HG03571 (cell line): Measurements from ENCODE around the gene HK3.

ENCODE experiments used
- ATAC-seq: cut with Tn5 transposase; IDR thresholded peaks from one replicate; pipeline ENCODE4 v1.9.1; 2021; ENCODE audit not compliant: unreplicated experiment

HK3 gene

DNA sequence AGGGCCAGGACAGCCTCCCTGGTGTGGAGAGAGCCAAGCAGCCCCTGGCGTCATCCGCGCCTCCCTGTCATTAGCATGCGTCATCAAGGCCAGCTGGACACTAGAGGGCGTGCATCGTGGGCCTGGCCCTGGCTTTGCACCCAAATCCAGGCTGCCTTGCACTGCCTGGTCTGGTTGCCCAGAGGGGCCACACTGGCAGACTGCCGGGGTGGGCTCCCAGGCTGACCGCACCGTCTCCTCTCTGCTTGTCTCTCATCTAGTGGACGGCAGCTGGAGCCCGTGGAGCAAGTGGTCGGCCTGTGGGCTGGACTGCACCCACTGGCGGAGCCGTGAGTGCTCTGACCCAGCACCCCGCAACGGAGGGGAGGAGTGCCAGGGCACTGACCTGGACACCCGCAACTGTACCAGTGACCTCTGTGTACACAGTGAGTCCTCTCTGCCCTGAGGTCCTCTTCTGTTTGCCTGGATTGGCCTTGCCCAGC is 29.0 kb downstream of the HK3 start:
- no peak for ATAC-seq

DNA sequence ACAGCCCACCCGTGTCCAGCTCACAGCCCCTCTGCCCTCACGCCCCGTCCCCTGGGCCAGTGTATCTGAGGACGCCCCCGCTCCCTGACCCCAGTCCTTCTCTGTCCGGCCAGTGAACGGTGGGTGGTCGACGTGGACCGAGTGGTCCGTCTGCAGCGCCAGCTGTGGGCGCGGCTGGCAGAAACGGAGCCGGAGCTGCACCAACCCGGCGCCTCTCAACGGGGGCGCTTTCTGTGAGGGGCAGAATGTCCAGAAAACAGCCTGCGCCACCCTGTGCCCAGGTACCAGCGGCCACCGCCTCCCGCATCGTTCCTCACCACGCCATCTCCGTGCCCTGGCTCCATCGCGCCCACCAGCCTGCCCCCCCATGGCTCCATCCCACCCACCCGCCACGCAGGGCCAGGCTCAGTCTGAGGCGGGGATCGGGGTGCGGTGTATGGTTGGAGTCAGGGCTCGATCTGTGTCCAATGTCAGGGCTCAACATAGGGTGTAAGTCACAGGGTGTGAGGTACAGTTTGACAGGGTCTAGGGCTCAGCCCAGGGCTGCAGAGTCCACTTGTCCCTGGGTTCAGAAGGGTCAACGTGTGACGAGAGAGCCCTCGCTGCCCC is 29.5 kb downstream of the HK3 start:
- ATAC-seq = no peak

DNA sequence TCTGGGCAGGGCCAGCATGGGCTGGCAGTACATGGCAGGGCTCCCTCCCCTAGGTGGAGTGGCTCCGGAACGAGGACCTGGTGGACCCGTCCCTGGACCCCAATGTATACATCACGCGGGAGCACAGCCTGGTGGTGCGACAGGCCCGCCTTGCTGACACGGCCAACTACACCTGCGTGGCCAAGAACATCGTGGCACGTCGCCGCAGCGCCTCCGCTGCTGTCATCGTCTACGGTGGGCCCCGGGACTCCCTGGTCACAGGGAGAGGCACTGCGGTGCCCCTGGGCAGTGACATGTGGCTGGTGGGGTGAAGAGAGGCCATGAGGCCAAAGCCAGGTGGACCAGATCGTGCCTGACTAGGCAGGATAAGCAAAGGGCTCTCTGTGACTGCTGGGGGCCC is 30.4 kb downstream of the HK3 start:
- ATAC-seq = no peak

DNA sequence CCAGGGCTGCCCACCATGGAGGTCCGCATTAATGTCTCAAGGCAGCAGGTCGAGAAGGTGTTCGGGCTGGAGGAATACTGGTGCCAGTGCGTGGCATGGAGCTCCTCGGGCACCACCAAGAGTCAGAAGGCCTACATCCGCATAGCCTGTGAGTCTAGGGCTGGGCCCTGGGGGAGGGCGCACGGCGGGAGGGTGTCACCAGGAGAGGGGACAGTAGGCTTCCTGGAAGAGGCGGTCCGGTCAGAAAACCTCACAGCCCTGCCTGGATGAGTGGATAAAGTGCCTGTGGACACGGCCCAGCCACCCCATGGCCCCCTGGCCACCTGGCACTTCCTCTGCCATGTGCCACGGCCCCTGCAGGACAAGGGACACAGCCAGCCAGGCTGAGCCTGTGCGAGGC is 31.0 kb downstream of the HK3 start:
- ATAC-seq = no peak

DNA sequence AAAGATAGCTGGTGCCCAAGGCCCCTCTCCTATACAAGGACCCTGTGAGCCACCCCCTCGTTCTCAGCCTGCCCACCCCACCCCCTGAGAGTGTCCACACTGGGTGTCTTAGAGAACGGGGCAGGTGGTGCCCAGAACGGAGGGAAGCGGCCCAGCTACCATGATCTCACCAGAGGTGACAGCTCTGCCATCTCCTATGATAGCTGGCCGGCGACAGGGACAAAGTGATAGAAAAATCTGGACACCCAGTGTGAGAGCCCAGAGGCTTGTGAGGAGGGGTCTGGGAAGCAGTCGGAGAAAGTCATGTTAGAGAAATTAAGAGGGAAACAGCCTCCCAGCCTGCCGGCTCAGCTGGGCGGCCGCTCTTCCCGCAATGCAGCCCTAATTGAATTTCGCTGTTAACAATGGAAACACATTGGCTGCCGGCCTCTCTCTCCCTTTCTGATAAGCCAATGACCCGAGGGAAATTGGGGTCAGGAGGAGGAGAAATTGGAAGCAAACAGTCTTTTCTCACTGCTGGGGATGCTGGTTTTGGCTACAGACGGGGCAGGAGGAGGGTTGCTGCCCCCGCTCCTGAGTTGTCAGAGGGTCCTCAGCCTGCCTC is 32.3 kb downstream of the HK3 start:
- ATAC-seq = no peak

DNA sequence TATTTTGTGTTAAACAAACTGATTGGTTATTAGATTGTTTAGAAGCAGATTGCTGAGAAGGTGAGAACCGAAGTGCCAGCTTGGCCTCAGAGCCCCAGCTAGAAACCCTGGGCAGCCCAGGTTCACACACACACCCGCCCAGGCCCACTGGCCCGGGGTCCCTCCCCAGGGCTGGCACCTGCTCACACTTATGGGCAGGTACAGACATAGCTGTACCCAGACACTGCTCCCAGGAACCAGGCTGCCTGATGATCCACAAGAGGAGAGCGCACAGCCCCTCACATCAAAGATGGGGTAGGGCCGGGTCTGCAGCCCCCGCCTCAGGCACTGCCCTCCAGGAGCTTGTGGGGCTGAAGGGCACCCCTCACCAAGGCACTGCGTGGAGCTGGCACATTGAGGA is 33.2 kb downstream of the HK3 start:
- ATAC-seq = no peak

DNA sequence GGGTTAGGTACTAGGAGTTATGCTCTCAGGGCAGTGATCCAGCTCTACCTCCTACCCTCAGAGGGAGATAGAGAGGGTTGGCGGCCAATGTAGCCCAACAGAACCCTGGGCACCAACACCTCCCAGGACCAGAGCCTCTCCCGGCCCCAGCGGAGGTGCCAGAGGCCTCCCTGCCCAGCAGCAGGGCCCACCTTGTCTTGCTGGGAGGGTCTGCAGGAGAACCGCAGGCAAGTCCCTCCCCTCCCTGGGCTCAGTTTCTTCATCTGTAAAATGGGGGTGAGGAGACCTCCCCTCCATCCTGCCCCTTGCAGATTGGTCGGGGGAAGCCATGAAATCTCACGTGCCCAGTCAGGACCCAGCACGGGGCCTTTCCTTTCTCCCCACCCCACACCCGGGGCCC is 34.4 kb downstream of the HK3 start:
- ATAC-seq = no peak

DNA sequence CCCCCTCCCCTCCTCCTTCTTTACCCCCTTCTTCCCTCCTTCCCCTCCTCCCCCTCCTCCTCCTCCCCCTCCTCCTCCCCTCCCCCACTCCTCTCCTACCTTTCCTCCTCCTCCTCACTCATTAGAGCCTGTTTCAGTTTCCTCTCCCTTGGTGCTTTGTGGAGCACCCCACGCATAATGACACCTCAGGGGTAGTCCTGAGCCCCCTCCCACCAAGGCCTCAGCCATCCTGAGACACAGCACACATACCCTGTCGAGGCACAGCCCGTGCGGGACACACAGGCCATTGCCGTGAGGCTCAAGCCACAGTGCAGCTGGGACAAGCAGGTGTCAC is 35.4 kb downstream of the HK3 start:
- ATAC-seq = no peak

DNA sequence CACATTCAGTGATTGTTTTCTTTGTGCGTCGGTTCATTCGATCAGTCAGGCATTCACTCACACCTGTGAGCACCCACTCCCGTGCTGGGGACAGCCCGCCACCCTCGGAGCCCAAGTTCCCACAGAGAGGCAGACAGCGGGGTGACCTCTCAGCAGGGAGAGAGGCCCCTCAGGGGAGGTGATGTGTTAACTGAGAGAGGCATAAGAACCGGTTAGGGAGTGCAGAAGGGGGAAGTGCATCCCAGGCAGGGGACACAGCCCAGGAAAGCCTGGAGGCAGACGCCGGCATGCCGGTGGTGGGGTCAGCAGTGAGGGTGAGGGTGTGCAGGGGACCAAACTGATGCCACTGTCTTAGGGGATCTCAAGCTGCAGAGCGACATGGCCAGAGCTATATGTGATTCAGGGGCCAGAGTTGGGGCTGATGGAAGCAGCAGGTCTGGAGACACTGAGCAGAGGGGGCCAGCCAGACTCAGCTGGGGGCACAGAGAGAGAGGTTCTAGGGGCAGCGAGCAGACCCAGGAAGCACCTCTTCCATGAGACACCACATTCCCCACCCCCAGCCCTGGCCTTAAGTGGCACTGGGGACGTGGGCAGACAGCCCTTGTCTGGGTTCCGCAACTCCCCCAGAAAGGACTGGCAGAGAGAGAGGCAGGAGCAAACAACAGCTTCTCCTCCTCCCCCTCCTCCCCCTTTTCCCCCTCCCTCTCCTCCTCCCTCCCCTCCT is 35.9 kb downstream of the HK3 start:
- no peak for ATAC-seq

DNA sequence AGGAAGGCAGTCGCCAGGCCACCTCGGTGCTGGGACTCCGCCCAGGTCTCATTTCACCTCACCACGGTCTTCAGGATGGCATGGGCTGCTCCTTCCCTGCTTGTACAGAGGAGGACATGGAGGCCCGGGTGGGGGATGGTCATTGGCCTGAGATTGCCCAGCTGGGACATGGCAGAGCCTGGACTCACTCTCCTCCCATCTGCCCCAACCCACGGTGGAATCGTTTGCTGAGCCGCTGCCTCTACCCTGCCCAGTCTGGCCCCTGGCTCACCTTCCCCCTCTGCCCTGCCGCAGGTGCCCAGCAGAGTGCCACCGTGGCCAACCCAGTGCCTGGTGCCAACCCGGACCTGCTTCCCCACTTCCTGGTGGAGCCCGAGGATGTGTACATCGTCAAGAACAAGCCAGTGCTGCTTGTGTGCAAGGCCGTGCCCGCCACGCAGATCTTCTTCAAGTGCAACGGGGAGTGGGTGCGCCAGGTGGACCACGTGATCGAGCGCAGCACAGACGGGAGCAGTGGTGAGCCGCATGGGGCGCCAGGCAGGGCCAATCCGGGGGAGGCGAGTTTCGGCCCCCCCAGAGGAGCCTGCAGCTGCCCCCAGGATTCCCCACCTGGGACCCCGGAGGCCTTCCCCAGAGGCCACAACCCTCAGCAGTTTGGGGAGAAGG is 36.7 kb downstream of the HK3 start:
- ATAC-seq = no peak

DNA sequence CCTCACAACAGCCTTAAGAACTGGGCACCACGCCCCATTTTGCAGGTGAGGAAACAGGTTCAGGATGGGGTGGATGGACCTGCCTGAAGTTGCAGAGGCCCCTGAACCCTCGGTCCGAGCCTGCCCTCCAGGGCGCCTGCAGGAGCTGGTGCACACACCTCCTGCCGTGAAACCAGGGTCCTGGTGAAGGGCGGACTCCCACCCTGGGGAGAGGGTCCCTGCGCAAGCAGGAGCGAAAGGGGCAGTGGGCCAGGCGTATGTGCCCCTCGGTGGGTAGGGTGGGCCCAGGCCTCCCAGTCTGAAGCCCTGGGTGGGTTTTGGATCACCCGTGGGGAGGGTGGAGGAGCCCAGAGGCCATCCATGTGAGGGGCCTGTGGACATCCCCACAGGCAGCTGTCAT is 37.9 kb downstream of the HK3 start:
- ATAC-seq = no peak

DNA sequence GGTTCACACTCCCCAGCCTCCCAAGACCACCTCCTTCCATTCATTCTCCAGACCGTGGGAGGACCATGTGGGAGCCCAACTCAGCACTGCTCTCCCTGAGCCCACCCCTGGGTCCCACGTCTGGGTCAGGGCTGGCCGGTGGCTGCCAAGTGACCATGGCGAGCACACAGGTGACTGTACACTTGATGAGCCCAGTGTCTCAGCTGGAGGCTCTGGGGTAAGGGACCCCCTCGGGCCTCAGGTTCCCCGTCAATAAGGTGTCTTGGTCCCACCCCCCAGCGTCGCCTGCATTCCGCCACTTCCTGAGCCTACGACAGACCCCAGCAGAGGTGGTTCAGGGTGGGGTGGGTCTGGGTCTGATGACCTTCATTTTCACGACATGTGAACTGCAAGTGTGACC is 38.8 kb downstream of the HK3 start:
- no peak for ATAC-seq

DNA sequence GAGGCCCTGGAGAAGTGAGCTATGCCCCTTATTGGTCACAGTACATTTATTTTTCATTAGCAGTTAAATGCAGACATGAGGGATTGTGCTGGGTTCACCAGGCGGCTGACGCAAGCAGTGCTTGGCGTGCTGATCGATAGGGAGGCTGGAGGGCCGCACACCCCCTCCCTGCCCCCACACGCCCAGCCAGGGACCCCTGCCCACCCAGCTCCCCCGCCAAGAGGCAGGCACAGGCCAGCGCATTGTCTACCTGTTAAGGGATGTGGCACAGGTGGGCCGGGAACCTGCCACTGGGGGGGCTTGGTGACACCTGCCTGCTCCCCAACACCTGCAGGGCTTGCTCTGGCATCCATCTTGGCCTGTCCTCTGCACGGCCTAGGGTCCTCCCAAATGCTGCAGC is 39.2 kb downstream of the HK3 start:
- no peak for ATAC-seq

DNA sequence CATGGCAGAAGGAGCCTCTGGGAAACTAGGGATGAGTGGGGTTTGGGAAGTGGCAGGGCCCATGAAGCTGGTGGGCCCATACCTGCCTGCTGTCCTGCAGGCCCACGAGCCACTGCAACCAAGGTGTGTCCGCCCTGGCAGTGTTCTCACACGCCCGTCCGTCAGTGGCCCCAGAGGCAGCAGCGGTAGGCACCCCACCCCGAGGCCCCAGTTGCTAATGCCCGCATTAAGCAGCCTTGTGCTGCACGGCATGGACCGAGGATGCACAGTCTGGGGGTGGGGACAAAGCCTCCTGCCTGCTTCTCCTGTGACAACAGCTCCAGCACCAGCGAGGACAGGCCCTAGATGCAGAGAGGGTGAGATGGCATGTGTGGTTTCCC is 41.3 kb downstream of the HK3 start:
- no peak for ATAC-seq

DNA sequence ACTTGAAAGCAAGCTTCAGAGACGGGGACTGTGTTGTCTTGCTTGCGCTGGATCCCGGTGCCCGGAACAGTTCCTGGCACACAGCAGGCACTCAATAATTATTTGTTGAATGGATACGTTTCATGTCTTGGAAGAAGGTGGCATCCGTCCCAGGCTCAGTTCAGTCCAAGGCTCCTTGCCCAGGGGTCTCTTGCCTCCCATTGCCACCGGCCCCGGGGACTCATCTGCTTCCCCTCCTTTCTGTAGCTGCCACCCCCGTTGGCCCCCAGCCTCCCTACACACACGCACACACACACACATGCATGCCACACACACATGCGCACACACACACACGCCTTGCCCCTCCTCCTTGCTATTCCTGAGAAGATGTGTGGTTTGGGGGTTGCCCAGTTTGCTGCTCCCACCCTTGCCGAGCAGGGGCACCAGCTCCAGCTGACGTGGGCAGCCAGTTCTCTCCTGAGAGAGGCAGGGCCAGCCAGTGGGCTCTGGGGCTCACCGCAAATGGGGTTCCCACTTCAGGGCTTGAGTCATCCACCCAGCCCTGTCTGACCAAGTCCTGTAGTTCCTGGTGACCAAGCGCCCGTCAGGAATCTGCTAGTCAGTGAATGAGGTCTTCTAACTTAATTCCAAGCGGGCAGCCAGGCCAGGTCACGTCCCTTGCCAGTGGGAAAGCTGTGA is 41.8 kb downstream of the HK3 start:
- ATAC-seq = no peak

DNA sequence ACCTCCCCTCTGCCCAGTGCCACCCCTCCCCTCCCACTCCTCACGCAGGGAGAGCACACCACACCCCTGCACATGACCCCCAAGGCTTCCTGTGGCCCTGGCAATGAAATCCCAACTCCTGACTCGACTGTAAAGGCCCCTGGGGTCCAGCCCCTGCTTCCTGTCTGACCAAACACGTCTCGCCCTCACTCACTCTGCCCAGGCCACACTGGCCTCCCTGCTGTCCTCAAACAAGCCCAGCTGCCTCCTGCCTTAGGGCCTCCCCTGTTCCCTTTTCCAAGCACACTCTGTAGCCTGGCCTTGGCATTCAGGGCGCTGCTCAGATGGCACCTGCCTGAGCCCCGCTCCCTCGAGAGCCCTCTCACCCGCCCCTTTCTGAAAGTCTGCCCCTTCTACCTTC is 42.4 kb downstream of the HK3 start:
- no peak for ATAC-seq

DNA sequence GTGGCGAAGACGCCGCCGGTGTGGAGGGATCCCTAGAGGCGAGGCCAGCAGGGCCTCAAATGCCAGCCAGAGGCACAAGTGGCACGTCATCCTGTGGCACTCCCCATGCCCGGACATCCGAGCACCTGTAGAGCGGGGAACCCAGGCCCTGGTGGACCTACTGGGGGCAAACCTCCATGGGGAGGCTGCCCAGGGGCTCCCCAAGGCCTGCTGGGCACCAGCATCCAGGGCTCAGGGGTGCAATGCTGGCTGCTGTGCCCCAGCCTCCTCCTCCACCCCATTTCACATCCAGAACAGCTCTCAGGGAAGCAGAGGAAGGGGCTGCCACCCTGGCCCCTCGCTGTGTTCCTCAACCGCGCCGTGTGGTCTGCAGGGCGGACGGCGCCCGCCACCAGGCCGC is 43.5 kb downstream of the HK3 start:
- ATAC-seq = no peak

DNA sequence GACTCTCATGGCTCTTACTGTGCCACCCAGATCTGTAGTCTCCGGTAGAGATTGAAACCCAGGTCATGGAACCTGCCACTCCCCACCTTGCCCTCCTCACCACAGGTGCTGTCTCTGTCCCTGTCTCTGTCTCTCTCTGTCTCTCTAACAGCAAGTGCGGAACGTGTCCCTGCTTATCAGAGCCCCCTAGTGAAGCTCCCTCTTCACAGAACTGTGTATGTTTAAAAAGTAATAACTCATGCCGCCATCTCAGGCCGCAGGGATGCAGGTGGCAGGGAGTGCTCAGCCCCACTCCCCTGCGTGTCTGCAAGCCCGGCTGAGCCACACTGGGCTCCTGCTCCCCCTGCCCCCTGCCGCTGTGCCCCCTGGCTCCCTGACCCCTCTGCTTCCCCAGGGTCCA is 45.0 kb downstream of the HK3 start:
- no peak for ATAC-seq

DNA sequence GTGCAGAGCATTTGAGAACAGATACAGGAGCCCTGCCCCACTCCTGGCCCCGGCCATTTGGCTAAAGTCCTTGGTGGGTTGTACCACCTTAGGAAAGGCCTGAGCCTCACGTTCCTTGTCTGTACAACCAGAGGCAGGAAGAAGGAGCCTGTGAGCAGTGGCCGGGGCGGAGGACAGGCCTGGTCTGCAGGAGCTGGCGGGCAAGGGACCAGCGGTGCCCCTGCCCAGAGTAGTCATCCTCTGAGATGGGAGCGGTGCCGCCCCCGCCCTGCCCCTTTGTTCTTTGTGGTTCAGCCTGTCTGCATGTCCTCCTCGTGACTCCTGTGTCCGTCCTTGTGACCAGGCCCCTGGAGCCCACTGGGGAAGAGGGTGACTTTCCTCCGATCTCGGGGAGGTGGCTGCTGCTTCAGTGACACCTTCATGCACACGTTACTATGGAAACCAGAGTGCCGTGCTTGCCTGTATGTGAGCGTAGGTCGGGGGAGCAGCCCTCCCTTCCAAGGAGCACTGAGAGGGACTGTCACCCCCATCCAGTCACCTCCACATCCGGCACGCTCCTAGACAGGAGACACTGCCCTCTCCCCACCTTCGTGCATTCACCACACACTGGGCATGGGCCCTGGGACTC is 45.9 kb downstream of the HK3 start:
- no peak for ATAC-seq

DNA sequence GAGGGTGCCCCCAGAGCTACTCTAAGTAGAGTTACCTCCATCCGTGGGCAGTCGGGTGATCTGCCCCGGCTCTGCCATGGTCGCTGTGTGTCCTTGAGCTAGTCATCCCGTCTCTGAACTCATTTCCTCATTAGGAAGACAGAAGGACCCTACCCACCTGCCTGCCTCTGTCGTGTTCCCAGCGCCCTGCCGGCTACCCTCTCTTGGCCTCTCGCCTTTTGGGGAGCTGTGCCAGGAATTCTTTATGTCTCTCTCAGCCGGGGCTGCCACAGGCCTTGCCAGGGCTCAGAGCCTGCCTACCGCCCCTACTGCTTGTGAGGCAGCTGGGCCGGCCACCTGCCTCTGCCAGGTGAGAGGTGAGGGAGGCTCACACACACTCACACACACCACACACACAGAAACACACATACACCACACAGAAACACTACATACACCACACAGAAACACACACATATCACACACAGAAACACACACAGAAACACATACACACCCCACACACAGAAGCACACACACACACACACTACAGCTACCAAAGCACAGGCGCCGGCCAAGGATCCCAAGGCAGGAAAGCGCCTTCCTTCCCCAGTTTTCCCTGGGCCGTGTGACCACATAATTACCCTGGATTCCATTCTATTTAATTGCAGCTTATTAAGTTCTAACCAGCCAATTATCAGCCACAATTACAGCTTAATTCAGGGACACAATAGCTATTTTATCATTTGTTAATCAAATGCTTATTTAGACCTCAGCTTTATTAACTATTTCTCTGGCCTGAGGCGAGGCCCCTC is 47.1 kb downstream of the HK3 start:
- no peak for ATAC-seq
